Lower lobe of right lung (tissue), 2 donors: ENCODE measurements around the gene SMG6. TPM values are rescaled to one million over a fixed set of nuclear protein-coding genes. Genes with fewer than 3 reads are reported as not detected.

Experiments used
- ATAC-seq, 2 donors: fragments of 200-7000 bp; cut with Tn5 transposase; one replicate each; pipeline ENCODE4 v1.9.1; 2020 to 2022; ENCODE audit warnings: mild to moderate bottlenecking in 2 of 2, moderate library complexity in 2 of 2
- DNase-seq: peaks from one replicate; pipeline ENCODE4 v3.0.0-alpha.2; 2020
- H3K27ac ChIP-seq: fragments of 200-600 bp; one replicate; pipeline ENCODE4 v1.8.0; 2022
- H3K27me3 ChIP-seq: fragments of 200-600 bp; one replicate; pipeline ENCODE4 v1.8.0; 2022; ENCODE audit warnings: low read depth
- H3K36me3 ChIP-seq: fragments of 200-600 bp; one replicate; pipeline ENCODE4 v1.8.0; 2022; ENCODE audit warnings: mild to moderate bottlenecking
- H3K4me1 ChIP-seq: fragments of 200-600 bp; one replicate; pipeline ENCODE4 v1.8.0; 2022
- H3K4me3 ChIP-seq: fragments of 200-600 bp; one replicate; pipeline ENCODE4 v1.8.0; 2022; ENCODE audit warnings: mild to moderate bottlenecking
- H3K9me3 ChIP-seq: fragments of 200-600 bp; one replicate; pipeline ENCODE4 v1.8.0; 2022
- intact Hi-C: fragments of 100-400 bp; cut with DNase I; formaldehyde crosslinking; loops from one replicate; pipeline ENCODE4 v1.11.0; 2022
- total RNA-seq: library from RNA; stranded (reverse); fragmentation: NEBNext Ultra II Directional; extraction: Animal tissue kit (Norgen Biotek cat#: 25700); gene quantifications from one replicate; pipeline ENCODE4 v1.2.1, GENCODE V29; 2021
- TF ChIP-seq, protein P1 (sequence below): fragments of 200-600 bp; IDR thresholded peaks from one replicate; pipeline ENCODE4 v1.8.0; 2022; ENCODE audit warnings: antibody characterized with exemption, mild to moderate bottlenecking
- donor health status: DM: no; HTN: yes; CAD: no; lungs with severe emphysema.

Gene SMG6
- total RNA-seq, 1 donor from 2014 or later: 33.8 TPM

- Histone ChIP-seq H3K4me3 (no peak overlapping the region), H3K9me3 (no peaks in the 10 kb centered on the region), H3K36me3 (peaks cover 16% of the 10 kb centered on the region), H3K27me3 (no peaks in the 10 kb centered on the region), H3K4me1 (peaks cover 38% of the 10 kb centered on the region), H3K27ac (no peak overlapping the region)
- intact Hi-C loops: no loop called here
- TF ChIP-seq, protein P1, sequence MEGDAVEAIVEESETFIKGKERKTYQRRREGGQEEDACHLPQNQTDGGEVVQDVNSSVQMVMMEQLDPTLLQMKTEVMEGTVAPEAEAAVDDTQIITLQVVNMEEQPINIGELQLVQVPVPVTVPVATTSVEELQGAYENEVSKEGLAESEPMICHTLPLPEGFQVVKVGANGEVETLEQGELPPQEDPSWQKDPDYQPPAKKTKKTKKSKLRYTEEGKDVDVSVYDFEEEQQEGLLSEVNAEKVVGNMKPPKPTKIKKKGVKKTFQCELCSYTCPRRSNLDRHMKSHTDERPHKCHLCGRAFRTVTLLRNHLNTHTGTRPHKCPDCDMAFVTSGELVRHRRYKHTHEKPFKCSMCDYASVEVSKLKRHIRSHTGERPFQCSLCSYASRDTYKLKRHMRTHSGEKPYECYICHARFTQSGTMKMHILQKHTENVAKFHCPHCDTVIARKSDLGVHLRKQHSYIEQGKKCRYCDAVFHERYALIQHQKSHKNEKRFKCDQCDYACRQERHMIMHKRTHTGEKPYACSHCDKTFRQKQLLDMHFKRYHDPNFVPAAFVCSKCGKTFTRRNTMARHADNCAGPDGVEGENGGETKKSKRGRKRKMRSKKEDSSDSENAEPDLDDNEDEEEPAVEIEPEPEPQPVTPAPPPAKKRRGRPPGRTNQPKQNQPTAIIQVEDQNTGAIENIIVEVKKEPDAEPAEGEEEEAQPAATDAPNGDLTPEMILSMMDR: no peak
- ATAC-seq: no peak
- no peak for DNase-seq
These were observed 72.7 kb downstream of the SMG6 start for GRCh38 chr17:2230877-2231276.

- no peaks in the 10 kb centered on the region for H3K27me3 ChIP-seq
- no peaks in the 10 kb centered on the region for H3K9me3 ChIP-seq
- H3K36me3 ChIP-seq: no peaks in the 10 kb centered on the region
- DNase-seq (no peak), ATAC-seq (no peak)
- H3K4me1 ChIP-seq: peaks cover 39% of the 10 kb centered on the region
- TF ChIP-seq, protein P1: no peak
- no peak overlapping the region for H3K4me3 ChIP-seq
- H3K27ac ChIP-seq: no peak overlapping the region
- intact Hi-C loops: loop anchor here (10.0 kb wide), 1 partner anchor 52 kb away; no protein-coding TSS in a partner anchor
These were observed 76.4 kb downstream of the SMG6 start for GRCh38 chr17:2227025-2227699.

DNA sequence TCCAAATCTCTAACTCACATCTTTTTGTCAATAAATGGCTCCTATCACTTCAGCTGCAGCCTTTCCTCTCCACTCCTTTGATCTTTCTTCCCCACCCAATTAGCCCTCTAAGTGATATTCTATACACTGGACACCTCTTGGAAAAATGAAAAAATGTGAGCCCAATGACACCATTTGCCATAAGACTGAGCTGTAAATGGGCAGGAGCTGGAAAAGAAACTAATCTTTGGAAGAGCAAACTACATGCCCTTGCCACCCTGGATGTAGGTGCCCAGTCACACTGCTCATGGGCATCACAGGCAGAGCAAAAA, 80.0 kb downstream of the SMG6 start:
- DNase-seq (no peak), ATAC-seq (no peak)
- peaks cover 16% of the 10 kb centered on the region for H3K4me1 ChIP-seq
- peak overlapping the region; percentile 46 for H3K27ac ChIP-seq
- TF ChIP-seq, protein P1: no peak
- H3K4me3 ChIP-seq: no peak overlapping the region
- intact Hi-C loops: loop anchor here (10.0 kb wide), 1 partner anchor 49 kb away; no protein-coding TSS in a partner anchor
- no peaks in the 10 kb centered on the region for H3K9me3 ChIP-seq
- no peaks in the 10 kb centered on the region for H3K27me3 ChIP-seq
- no peaks in the 10 kb centered on the region for H3K36me3 ChIP-seq

DNA sequence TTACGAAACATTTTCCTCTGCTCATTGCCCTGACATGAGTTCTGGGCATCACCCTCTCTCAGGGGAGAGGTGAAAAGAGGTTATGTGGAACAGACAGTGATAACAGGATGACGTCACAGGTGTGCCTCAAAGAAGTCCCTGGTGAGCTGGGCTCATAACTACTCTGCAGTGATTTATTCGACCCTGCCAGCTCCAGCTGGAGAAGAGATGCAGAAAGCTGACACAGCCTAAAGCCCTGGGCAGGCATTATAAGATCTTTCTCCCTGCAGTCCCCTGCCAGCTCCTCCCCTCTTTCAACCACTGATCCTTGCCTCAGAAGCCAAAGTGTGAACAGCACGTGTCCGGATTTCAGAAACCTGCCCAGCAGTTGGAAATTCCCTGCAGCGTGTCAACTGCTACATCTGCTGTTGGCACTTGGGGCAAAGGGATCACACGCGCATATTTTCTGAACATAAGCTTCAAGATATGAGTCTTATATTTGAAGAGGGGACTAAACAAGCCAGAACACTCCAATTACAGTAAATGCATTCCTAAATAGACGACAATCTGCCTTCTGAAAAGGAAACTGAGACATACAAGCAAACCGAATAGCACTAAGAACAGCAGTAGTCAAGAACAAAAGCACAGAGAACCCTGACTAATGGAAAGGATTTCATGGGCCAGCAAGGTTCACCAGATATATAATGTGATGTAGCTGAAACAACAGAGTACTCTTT, 80.5 kb downstream of the SMG6 start:
- peak overlapping the region; percentile 46 for H3K27ac ChIP-seq
- H3K4me1 ChIP-seq: peaks cover 16% of the 10 kb centered on the region
- no peak for DNase-seq
- TF ChIP-seq, protein P1: no peak
- H3K4me3 ChIP-seq: no peak overlapping the region
- peak; percentile 72 to 82 for ATAC-seq
- H3K27me3 ChIP-seq: no peaks in the 10 kb centered on the region
- no peaks in the 10 kb centered on the region for H3K36me3 ChIP-seq
- intact Hi-C loops: loop anchor here (10.0 kb wide), 1 partner anchor 48 kb away; no protein-coding TSS in a partner anchor
- H3K9me3 ChIP-seq: no peaks in the 10 kb centered on the region

- Histone ChIP-seq H3K36me3 (no peaks in the 10 kb centered on the region), H3K27ac (peak overlapping the region; percentile 46), H3K27me3 (no peaks in the 10 kb centered on the region), H3K4me3 (no peak overlapping the region), H3K4me1 (peaks cover 17% of the 10 kb centered on the region), H3K9me3 (no peaks in the 10 kb centered on the region)
- TF ChIP-seq, protein P1: no peak
- ATAC-seq (no peak), DNase-seq (no peak)
- intact Hi-C loops: loop anchor here (10.0 kb wide), 1 partner anchor 48 kb away; no protein-coding TSS in a partner anchor
These were observed 81.3 kb downstream of the SMG6 start for GRCh38 chr17:2222301-2222700.
